Measurements from ENCODE around the gene ACSBG1.
A peak's percentile ranks its signal among the peaks of the same experiment; 100 is the strongest.

The ACSBG1 gene

GRCh38 chr15:78193731-78194567 lies 40.4 kb downstream of the ACSBG1 start:
- DNase-seq = no peak
- H3K9me3 Mint-ChIP-seq = peaks cover 2 to 4% of the 10 kb centered on the region in 2 donors
- no peak for ATAC-seq (replicated peaks)
- no peaks in the 10 kb centered on the region for H3K36me3 Mint-ChIP-seq
- peaks cover 2 to 7% of the 10 kb centered on the region in 2 donors for H3K4me1 Mint-ChIP-seq
- no peak overlapping the region for H3K27ac Mint-ChIP-seq
- H3K4me3 Mint-ChIP-seq = no peak overlapping the region
- H3K27me3 Mint-ChIP-seq = peaks cover 0 to 4% of the 10 kb centered on the region in 2 donors

GRCh38 chr15:78192826-78193594 lies 41.4 kb downstream of the ACSBG1 start:
- Mint-ChIP-seq H3K4me1 (peaks cover 2 to 7% of the 10 kb centered on the region in 2 donors), H3K27ac (no peak overlapping the region), H3K36me3 (no peaks in the 10 kb centered on the region), H3K9me3 (peaks cover 2 to 4% of the 10 kb centered on the region in 2 donors), H3K4me3 (no peak overlapping the region), H3K27me3 (peaks cover 0 to 4% of the 10 kb centered on the region in 2 donors)
- DNase-seq = no peak
- no peak for ATAC-seq (replicated peaks)

GRCh38 chr15:78182821-78183220 lies 51.5 kb downstream of the ACSBG1 start:
- Mint-ChIP-seq H3K27ac (no peak overlapping the region), H3K36me3 (peaks cover 0 to 1% of the 10 kb centered on the region in 2 donors), H3K4me1 (peaks cover 0 to under 1% of the 10 kb centered on the region in 2 donors), H3K4me3 (no peak overlapping the region), H3K9me3 (no peaks in the 10 kb centered on the region), H3K27me3 (peaks cover 10 to 11% of the 10 kb centered on the region in 2 donors)
- ATAC-seq (replicated peaks) (no peak), DNase-seq (no peak)

- H3K36me3 Mint-ChIP-seq = peaks cover 0 to 1% of the 10 kb centered on the region in 2 donors
- ATAC-seq (replicated peaks) = no peak
- peaks cover 0 to 3% of the 10 kb centered on the region in 2 donors for H3K4me1 Mint-ChIP-seq
- H3K4me3 Mint-ChIP-seq = no peak overlapping the region
- DNase-seq = no peak
- no peaks in the 10 kb centered on the region for H3K9me3 Mint-ChIP-seq
- H3K27me3 Mint-ChIP-seq = peaks cover 10 to 11% of the 10 kb centered on the region in 2 donors
- no peak overlapping the region for H3K27ac Mint-ChIP-seq
Measured at GRCh38 chr15:78182336-78182700, 52.0 kb downstream of the ACSBG1 start.

- Mint-ChIP-seq H3K4me1 (peaks cover 9% of the 10 kb centered on the region in 2 donors), H3K4me3 (no peak overlapping the region), H3K36me3 (peaks cover 0 to 1% of the 10 kb centered on the region in 2 donors), H3K27ac (no peak overlapping the region), H3K9me3 (no peaks in the 10 kb centered on the region), H3K27me3 (peaks cover 0 to 3% of the 10 kb centered on the region in 2 donors)
- DNase-seq (no peak), ATAC-seq (replicated peaks) (no peak)
Measured at GRCh38 chr15:78179906-78180305, 54.5 kb downstream of the ACSBG1 start.

- H3K27me3 Mint-ChIP-seq = no peaks in the 10 kb centered on the region
- no peak overlapping the region for H3K4me3 Mint-ChIP-seq
- ATAC-seq (replicated peaks) = no peak
- peaks cover 0 to 3% of the 10 kb centered on the region in 2 donors for H3K9me3 Mint-ChIP-seq
- H3K4me1 Mint-ChIP-seq = peaks cover 15% of the 10 kb centered on the region in 2 donors
- no peak for DNase-seq
- H3K27ac Mint-ChIP-seq = no peak overlapping the region
- H3K36me3 Mint-ChIP-seq = peaks cover 3 to 4% of the 10 kb centered on the region in 2 donors
Measured at GRCh38 chr15:78179286-78179840, 55.0 kb downstream of the ACSBG1 start.

GRCh38 chr15:78178064-78178463 lies 56.3 kb downstream of the ACSBG1 start:
- no peak overlapping the region for H3K27ac Mint-ChIP-seq
- DNase-seq (no peak), ATAC-seq (replicated peaks) (no peak)
- H3K9me3 Mint-ChIP-seq = peaks cover 1 to 3% of the 10 kb centered on the region in 2 donors
- peaks cover 25 to 28% of the 10 kb centered on the region in 2 donors for H3K4me1 Mint-ChIP-seq
- no peak overlapping the region for H3K4me3 Mint-ChIP-seq
- peaks cover 10 to 11% of the 10 kb centered on the region in 2 donors for H3K36me3 Mint-ChIP-seq
- H3K27me3 Mint-ChIP-seq = no peaks in the 10 kb centered on the region

- no peak overlapping the region for H3K27ac Mint-ChIP-seq
- ATAC-seq (replicated peaks) (peak; percentile 29 to 31), DNase-seq (no peak)
- peaks cover 29 to 34% of the 10 kb centered on the region in 2 donors for H3K4me1 Mint-ChIP-seq
- H3K27me3 Mint-ChIP-seq = no peaks in the 10 kb centered on the region
- H3K36me3 Mint-ChIP-seq = peaks cover 14 to 17% of the 10 kb centered on the region in 2 donors
- no peak overlapping the region for H3K4me3 Mint-ChIP-seq
- H3K9me3 Mint-ChIP-seq = peaks cover 1 to 3% of the 10 kb centered on the region in 2 donors
Measured at GRCh38 chr15:78177447-78177873, 56.9 kb downstream of the ACSBG1 start.

GRCh38 chr15:78175330-78175729 lies 59.0 kb downstream of the ACSBG1 start:
- Mint-ChIP-seq H3K36me3 (peaks cover 20 to 26% of the 10 kb centered on the region in 2 donors), H3K9me3 (peaks cover 1 to 3% of the 10 kb centered on the region in 2 donors), H3K4me3 (no peak overlapping the region), H3K4me1 (peaks cover 41 to 55% of the 10 kb centered on the region in 2 donors), H3K27me3 (no peaks in the 10 kb centered on the region), H3K27ac (no peak overlapping the region)
- no peak for DNase-seq
- ATAC-seq (replicated peaks) = no peak

- H3K27ac Mint-ChIP-seq = peak overlapping the region; percentile 70
- peak; percentile 24 for ATAC-seq (replicated peaks)
- no peak for DNase-seq
Measured at GRCh38 chr15:78174401-78174800, 60.0 kb downstream of the ACSBG1 start.

GRCh38 chr15:78171864-78172472 lies 62.4 kb downstream of the ACSBG1 start:
- peaks cover 1 to 3% of the 10 kb centered on the region in 2 donors for H3K9me3 Mint-ChIP-seq
- H3K27ac Mint-ChIP-seq = peak overlapping the region; percentile 90
- H3K4me1 Mint-ChIP-seq = peaks cover 52 to 79% of the 10 kb centered on the region in 2 donors
- DNase-seq = no peak
- ATAC-seq (replicated peaks) = no peak
- H3K27me3 Mint-ChIP-seq = no peaks in the 10 kb centered on the region
- H3K4me3 Mint-ChIP-seq = no peak overlapping the region
- H3K36me3 Mint-ChIP-seq = peaks cover 34 to 47% of the 10 kb centered on the region in 2 donors

More at GRCh38 chr15:78174401-78174800, 60.0 kb downstream of the ACSBG1 start:
- no peaks in the 10 kb centered on the region for H3K27me3 Mint-ChIP-seq
- H3K4me3 Mint-ChIP-seq = peak overlapping the region in 1 of 2 donors; percentile 71
- H3K36me3 Mint-ChIP-seq = peaks cover 25 to 31% of the 10 kb centered on the region in 2 donors
- peaks cover 44 to 61% of the 10 kb centered on the region in 2 donors for H3K4me1 Mint-ChIP-seq
- H3K9me3 Mint-ChIP-seq = peaks cover 1 to 3% of the 10 kb centered on the region in 2 donors

GRCh38 chr15:78170848-78171773 lies 63.3 kb downstream of the ACSBG1 start:
- DNase-seq = peak; percentile 35
- ATAC-seq (replicated peaks) = peak; percentile 85 to 87
- H3K27ac Mint-ChIP-seq = peak overlapping the region; percentile 90
- peak overlapping the region; percentile 64 to 66 for H3K4me3 Mint-ChIP-seq
- peaks cover 39 to 50% of the 10 kb centered on the region in 2 donors for H3K36me3 Mint-ChIP-seq
- no peaks in the 10 kb centered on the region for H3K27me3 Mint-ChIP-seq
- H3K9me3 Mint-ChIP-seq = peaks cover 1 to 3% of the 10 kb centered on the region in 2 donors
- H3K4me1 Mint-ChIP-seq = peaks cover 55 to 79% of the 10 kb centered on the region in 2 donors

- peak overlapping the region in 1 of 2 donors; percentile 53 for H3K4me3 Mint-ChIP-seq
- peaks cover 0 to 1% of the 10 kb centered on the region in 2 donors for H3K9me3 Mint-ChIP-seq
- peak overlapping the region; percentile 79 for H3K27ac Mint-ChIP-seq
- peaks cover 47 to 61% of the 10 kb centered on the region in 2 donors for H3K36me3 Mint-ChIP-seq
- no peaks in the 10 kb centered on the region for H3K27me3 Mint-ChIP-seq
- peaks cover 38 to 63% of the 10 kb centered on the region in 2 donors for H3K4me1 Mint-ChIP-seq
- ATAC-seq (replicated peaks) (peak in 1 of 2 donors; percentile 23), DNase-seq (no peak)
Measured at GRCh38 chr15:78168608-78169007, 65.8 kb downstream of the ACSBG1 start.
